GM18505 (cell line): Measurements from ENCODE around the gene STAG3.
A peak's percentile ranks its signal among the peaks of the same experiment; 100 is the strongest.
"Not testable (repeated sequence)": the region's sequence is repeated elsewhere in the genome, so short reads cannot be mapped to it uniquely, and the experiment has no call there.

ENCODE experiments used
- ATAC-seq: cut with Tn5 transposase; IDR thresholded peaks from one replicate; pipeline ENCODE4 v1.9.1; 2021; ENCODE audit not compliant: unreplicated experiment
- POLR2A ChIP-seq: IDR thresholded peaks from 4 replicates; pipeline ENCODE4 v1.6.1; 2011; ENCODE audit warnings: borderline replicate concordance; ENCODE audit not compliant: insufficient read depth, insufficient read length; ENCODE audit errors: extremely low read depth

Gene STAG3

DNA sequence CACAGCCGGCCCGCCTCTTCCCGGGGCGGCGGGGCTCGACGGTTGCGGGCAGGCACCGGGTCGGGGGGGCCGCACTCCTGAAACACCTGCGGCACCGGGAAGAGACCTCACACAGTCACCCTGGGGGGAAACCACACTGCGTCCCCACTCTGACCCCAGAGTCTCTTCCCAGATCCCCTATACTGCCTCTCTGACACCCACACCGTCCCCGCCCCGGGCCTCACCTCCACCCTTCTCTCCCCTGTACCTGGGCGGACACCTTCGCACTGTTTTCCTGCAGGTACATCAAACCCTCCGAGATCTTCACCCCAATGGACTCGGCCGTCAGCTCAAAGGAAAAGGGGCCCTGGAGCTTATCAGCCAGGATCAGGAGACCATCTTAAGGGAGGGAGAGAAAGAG is 5.9 kb upstream of the STAG3 start:
- no peak for ATAC-seq
- no peak for TF ChIP-seq POLR2A

DNA sequence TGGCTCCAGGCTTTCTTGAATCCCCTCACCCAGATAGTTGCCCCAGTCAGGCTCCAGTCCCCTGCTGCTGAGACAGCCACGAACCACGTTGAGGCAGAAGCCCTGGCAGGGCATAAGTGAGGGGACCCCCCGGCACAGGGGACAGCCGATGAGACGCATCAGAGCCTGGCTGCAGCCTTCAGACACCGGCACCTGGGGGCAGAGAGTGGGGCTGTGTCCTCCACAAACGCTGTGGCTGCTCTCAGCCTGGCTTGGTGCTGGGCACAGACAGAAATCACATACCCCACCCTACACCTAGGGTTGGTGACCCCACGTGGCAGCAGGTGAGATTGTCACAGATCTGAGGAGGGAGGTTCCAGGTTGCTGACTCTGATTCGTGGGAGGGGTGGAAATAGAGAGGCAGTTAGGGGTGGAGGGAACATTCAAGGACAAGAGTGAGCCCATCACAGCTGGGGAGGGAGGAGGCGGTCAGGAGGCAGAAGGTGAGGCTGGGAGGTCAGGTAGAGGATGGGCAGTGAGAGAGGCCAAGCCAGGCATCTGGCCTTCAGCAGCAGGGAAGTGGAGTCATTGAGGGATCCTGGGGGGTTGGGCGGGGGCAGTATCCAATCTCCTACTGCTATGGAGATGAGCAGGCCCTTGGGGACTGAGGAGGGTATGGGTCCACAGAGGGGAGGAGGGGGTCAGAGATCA is 3.8 kb upstream of the STAG3 start:
- no peak for TF ChIP-seq POLR2A
- no peak for ATAC-seq

DNA sequence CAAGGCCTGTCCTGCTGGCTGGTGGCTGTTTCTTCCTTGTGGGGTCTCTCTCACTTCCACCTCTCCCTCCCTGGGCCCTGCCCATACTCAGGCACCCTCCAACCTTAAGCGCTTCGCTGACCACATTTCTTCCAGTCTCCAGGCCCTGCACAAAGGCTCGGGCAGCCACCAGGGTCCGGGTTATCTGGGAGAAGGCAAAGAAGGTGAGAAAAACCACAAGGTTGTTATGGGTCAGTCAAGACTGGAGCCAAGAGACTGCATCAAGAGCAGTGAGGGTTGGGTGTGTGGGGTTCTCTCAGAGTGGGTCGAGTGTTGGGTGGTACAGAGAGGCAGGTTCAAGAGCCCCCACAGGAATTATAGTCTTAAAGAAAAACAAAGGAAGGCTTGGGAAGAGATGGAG is 3.1 kb upstream of the STAG3 start:
- no peak for TF ChIP-seq POLR2A

DNA sequence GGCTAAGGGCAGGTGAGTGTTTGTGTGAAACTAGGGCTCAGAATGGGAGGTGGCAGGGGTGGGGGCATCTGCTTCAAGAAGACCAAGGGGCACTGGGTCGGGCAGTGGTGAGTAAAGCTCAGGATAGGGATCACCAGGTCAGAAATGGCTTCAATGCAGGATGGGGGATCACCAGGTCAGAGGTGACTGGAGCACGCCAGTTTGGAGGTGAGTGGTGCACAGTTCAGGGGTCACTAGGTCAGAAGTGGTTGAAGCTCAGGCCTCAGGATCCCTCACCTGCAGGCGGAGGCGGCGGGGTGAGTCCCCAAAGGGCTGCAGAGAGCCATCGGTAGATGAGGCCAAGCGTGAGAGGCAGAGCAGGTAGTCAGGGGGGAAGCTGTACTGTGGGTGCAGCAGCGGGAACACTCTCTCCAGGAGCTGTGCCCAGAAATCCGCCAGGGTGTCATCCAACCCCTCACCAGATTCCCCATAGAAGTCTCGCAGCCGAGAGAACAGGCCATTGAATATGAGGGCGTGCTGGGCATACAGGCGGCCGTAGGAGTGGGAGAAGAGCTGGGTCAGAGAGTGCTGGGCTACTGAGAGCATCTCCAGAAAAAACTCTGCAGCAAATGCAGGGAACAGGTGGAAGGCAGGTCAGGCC is 2.3 kb upstream of the STAG3 start:
- TF ChIP-seq POLR2A: no peak
- no peak for ATAC-seq

More for the DNA sequence above, 3.1 kb upstream of the STAG3 start:
- ATAC-seq: no peak

DNA sequence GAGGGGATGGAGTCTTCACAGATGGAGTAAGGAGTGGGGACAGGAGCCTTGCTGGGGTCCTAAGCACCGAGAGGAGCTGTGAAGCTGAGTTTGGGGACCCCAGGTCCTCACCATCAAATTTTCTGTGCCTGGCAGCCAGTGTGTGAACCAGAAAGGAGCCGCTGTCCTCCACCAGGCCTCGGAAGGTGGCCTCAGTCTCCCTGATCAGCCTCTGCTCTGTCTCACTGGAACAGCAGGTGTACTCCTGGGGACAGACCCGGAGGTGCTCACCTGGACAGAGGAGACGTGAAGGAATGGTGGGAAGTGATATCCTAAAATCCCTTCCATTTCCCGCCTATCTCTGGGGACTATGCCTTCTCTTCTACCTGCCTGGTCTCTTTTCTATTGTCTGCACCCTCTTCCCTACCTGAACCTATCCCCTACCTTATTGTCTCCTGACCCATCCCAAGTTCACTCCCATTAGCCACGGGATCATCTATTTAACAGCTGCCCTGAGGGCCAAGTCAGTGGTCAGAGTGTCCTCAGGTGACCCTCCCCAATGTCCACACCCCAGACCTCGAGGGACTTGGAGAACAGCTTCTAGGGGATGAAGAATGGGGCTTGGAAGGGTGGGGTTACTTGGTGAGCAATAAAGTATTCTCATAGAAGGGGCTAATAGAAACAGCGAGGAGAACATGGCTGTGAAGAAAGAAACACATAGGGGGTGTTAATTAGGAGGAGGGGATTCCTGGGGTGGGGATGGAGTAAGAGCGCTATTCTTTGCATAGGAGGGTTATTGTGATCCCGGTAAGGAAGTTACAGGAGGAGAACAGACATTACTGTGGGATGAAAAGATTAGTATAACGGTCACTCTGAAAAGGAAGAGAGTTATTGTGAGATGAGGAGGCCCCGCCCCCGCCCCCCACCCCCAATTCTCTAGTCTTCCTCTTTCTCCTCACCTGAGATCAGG is 1.3 kb upstream of the STAG3 start:
- ATAC-seq: no peak

DNA sequence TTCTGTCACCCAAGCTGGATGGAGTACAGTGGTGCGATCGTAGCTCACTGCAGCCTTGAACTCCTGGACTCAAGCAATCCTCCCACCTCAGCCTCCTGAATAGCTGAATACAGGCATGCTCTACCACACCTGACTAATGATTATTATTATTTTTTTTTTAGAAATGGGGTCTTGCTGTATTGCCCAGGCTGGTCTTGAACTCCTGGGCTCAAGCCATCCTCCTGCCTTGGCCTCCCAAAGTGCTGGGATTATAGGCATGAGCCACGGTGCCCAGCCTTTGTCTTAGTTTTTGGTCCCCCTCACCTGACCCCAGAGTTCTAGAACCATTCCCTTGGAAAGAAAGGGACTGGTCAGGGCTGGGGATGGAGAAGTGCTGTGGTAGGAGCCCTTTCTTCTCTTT is 2.4 kb downstream of the STAG3 start:
- ATAC-seq: not testable (repeated sequence)

More for the DNA sequence above, 1.3 kb upstream of the STAG3 start:
- TF ChIP-seq POLR2A: no peak

DNA sequence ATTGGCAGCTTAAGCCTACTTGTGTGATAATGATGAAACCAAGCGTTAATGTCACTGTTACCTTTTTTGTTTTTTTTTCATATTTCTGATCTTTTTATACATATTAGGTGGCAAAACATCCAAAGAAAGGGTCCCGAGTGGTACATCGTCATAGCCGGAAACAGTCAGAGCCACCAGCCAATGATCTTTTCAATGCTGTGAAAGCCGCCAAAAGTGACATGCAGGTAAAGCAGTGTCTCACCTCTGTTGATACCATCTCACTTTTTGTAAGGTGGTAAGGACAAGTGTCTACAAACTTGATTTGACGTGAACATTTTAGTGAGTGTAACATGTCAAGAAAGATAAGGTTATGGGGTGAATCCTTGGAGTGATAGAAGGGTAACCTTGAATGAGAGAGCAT is 4.9 kb downstream of the STAG3 start:
- ATAC-seq: not testable (repeated sequence)

DNA sequence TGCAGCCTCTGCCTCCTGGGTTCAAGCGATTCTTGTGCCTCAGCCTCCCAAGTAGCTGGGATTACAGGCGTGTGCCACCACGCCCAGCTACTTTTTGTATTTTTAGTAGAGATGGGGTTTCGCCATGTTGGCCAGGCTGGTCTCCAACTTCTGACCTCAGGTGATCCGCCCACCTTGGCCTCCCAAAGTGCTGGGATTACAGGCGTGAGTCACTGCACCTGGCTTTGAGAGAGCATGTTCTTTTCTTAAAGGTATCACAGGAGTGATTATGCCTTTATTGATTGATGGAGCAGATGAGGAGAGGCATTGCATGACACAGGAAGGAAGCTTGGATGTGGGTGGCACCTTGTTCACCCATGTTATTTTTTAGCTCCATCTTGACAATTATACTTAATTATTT is 5.4 kb downstream of the STAG3 start:
- not testable (repeated sequence) for ATAC-seq

DNA sequence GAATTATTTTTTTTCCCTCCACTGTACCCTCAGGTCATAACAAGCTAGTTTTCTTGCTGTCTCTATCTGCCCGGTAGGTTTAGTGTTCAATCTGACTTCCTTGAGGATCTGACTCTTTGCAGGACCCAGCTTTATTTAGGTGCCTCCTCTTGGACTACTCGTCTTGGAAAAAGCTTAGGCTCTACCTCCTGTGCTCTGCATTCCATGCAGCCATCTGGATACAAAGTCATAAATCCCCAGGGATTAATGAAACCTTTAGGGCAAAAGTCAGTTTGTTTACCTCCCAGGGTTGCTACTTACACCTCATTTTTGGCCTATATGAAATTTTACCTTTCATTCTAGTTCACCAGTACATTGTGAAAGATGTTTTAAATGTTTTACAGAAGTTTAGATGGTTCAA is 8.0 kb downstream of the STAG3 start:
- TF ChIP-seq POLR2A: no peak
- ATAC-seq: no peak

DNA sequence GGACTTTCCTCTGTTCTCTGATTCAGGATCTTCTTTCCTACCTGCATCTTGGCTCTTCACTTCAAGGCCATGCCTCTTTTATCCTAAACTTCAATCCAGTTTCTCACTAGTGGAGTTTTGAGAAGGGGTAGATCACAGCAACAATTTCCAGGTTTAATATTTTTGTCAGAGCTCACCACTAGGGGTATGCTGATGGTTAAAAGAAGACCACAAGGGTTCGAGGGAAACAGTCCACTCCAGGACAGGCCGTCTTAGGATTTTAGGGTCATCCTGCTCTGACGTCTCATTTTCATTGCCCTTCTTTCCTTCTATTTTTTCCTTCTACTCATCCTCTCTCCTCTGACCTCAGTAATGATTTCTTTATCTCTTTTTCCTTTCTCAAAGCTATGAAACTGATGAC is 11.3 kb downstream of the STAG3 start:
- no peak for ATAC-seq
- no peak for TF ChIP-seq POLR2A

DNA sequence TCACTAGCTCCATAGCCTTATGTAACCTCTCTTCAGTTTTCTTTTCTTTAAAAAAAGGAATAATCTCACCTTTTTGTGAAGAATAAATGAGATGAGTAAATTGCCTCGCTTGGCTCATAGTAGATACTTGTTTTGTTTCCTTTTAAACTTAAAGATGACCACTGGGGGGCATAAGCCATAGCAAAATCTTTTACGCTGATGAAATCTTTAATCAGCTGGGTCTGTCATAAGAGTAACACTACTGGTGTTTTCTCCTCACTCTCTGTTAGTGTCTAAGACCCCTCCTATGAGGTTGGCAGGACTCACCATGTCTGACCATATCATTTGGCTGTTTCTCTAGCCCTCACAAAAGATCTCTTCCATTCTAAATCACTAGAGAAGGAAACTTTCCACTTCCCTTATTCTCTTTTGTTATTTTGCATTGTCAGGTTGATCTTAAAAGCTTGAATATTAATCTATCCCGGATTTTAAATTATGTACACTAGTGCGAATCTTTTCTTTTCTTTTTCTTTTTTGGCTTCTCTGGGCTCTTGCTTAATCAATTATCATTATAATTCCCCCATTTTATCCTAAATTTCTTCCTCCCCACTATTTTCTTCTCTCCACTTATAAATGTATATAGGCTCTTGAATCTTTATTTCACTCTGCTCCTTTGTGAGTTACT is 12.5 kb downstream of the STAG3 start:
- peak; percentile 52 for ATAC-seq
- TF ChIP-seq POLR2A: no peak

DNA sequence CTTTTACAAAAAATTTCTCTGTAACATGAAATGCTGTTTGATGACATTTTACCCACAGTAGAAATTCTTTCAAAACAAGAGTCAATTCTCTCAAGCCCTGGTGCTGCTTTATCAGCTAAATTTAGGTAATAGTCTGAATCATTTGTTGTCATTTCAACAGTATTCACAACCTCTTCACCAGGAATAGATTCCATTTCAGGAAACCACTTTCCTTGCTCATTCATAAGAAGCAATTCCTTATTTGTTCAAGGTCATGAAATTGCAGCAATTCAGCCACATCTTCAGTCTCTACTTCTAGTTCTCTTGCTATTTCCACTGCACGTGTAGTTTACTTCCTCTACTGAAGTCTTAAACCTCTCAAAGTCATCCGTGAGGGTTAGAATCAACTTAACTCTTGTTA is 14.1 kb downstream of the STAG3 start:
- TF ChIP-seq POLR2A: no peak
- no peak for ATAC-seq

DNA sequence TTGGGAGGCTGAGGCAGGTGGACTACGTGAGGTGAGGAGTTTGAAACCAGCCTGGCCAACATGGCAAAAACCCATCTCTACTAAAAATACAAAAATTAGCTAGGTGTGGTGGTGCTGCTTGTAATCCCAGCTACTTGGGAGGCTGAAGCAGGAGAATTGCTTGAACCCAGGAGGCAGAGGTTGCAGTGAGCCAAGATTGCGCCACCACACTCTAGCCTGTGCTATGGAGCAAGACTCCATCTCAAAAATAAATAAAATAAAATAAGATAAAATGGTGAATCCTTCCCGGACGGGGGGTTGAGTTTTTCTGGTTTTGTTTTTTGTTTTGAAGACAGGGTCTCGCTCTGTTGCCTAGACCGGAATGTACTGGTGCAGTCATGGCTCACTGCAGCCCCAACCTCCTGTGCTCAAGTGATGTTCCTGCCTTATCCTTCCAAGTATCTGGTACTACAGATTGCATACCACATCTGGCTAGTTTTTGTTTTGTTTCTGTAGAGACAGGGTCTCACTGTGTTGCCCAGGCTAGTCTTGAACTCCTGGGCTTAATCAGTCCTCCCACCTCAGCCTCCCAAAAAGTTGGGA is 14.7 kb downstream of the STAG3 start:
- ATAC-seq: not testable (repeated sequence)

DNA sequence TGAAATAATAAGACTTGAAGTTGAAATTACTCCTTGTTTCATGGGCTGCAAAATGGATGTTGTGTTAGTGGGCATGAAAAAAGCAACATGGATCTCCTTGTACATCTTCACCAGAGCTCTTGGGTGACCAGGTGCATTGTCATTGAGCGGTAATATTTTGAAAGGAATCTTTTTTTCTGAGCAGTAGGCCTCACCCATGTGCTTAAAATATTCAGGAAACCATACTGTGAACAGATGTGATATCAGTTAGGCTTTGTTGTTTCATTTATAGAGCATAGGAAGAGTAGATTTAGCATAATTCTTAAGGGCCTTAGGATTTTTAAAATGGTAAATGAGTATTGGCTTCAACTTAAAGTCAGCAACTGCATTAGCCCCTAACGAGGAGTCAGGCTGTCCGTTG is 15.3 kb downstream of the STAG3 start:
- ATAC-seq: no peak
- no peak for TF ChIP-seq POLR2A

DNA sequence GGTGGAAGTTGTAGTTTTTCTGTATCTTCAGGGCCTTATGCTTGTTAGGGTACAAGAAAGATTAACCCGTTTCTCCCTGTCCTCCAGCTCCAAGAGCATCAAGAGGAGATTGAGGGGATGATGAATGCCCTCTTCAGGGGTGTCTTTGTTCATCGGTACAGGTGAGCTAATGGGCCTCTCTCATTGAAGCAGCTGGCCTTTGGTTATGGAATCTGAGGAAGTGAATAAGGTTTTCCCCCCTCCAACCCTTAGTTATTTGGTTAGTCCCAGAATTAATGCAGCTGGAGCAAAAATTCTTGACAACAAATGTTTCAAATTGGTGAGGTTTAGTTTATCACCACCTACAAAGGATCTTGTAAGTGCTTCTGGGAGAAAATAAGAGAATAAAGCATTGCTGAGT is 17.5 kb downstream of the STAG3 start:
- ATAC-seq: no peak
- no peak for TF ChIP-seq POLR2A

DNA sequence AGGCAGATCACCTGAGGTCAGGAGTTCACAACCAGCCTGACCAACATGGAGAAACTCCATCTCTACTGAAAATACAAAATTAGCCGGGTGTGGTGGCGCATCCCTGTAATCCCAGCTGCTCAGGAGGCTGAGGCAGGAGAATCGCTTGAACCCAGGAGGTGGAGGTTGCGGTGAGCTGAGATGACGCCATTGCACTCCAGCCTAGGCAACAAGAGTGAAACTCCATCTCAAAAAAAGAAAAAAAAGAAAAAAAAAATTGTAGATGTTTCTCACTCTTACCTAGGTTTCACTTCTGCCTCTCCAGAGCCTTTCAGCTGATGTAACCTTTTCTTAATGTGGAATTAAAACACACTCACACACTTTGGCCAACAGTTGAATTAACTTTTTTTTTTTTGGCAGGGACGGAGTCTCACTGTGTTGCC is 18.2 kb downstream of the STAG3 start:
- ATAC-seq: not testable (repeated sequence)
